Activated naive CD4-positive, alpha-beta T cell treated with anti-CD3 and anti-CD28 coated beads, Interleukin-2, amount 50 U/mL, for 72 hours (primary cell): Measurements from ENCODE around the gene SLC16A11. TPM values are rescaled to one million over a fixed set of nuclear protein-coding genes. Genes with fewer than 3 reads are reported as not detected.
"Not testable (repeated sequence)": the region's sequence is repeated elsewhere in the genome, so short reads cannot be mapped to it uniquely, and the experiment has no call there.

ENCODE experiments used
- ATAC-seq, 2 donors: fragments of 150-1000 bp; cut with Tn5 transposase; 2 replicates each; pipeline ENCODE4 v1.10.0; 2021; ENCODE audit warnings: mild to moderate bottlenecking in 2 of 2, moderate library complexity in 2 of 2
- DNase-seq, 2 donors: peaks; one replicate each; pipeline ENCODE4 v3.0.0; 2021 to 2022; ENCODE audit warnings: low spot score in 2 of 2
- H3K27ac Mint-ChIP-seq, 2 donors: one replicate each; pipeline ENCODE4 v1.8.0; 2022; ENCODE audit warnings: mild to moderate bottlenecking in 2 of 2, mixed read lengths in 2 of 2
- H3K36me3 Mint-ChIP-seq, 2 donors: one replicate each; pipeline ENCODE4 v1.8.0; 2022; ENCODE audit warnings: mixed read lengths in 2 of 2
- H3K9me3 Mint-ChIP-seq, 2 donors: one replicate each; pipeline ENCODE4 v1.8.0; 2022; ENCODE audit warnings: mixed read lengths in 2 of 2
- total RNA-seq, 2 donors: library from RNA; stranded (reverse); gene quantifications; one replicate each; pipeline ENCODE4 v1.2.3, GENCODE V29; 2022

SLC16A11 gene
- total RNA-seq: 1 to 10 TPM in 1 of 2 donors, under 1 TPM in 1; 0.30 to 1.1 TPM

GRCh38 chr17:7043497-7044198 lies at the start of gene SLC16A11:
TSS of gene SLC16A11 (minus strand) at chr17:7044092. CDS start at chr17:7043513, 579 bp downstream.
- ATAC-seq (peak in 1 of 2 donors; percentile 5), DNase-seq (no peak)
- H3K36me3 Mint-ChIP-seq: no peaks in the 10 kb centered on the region
- peak within 1 kb of the TSS in 1 of 2 donors; percentile 72 for H3K27ac Mint-ChIP-seq
- H3K9me3 Mint-ChIP-seq: no peaks in the 10 kb centered on the region

DNA sequence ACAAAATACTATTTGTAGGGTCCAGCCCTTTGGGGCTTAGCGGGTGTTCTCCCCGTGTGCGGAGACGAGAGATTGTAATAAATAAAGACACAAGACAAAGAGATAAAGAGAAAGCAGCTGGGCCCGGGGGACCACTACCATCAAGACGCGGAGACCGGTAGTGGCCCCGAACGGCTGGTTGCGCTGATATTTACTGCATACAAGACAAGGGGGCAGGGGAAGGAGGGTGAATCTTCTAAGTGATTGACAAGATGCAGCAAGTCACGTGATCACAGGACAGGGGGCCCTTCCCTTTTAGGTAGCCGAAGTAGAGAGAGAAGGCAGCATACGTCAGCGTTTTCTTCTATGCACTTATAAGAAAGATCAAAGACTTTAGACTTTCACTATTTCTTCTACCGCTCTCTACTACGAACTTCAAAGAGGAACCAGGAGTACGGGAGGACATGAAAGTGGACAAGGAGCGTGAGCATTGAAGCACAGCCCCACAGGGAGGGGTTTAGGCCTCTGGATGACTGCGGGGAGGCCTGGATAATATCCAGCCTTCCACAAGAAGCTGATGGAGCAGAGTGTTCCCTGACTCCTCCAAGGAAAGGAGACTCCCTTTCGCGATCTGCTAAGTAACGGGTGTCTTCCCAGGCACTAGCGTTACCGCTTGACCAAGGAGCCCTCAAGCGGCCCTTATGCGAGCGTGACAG lies 47.6 kb upstream of the SLC16A11 start:
- H3K27ac Mint-ChIP-seq, DNase-seq, H3K36me3 Mint-ChIP-seq: not testable (repeated sequence)

GRCh38 chr17:7089570-7089969 lies 45.7 kb upstream of the SLC16A11 start:
- not testable (repeated sequence) for ATAC-seq, H3K27ac Mint-ChIP-seq, H3K36me3 Mint-ChIP-seq, H3K9me3 Mint-ChIP-seq, DNase-seq

More for the DNA sequence above, 47.6 kb upstream of the SLC16A11 start:
- not testable (repeated sequence) for ATAC-seq, H3K9me3 Mint-ChIP-seq

DNA sequence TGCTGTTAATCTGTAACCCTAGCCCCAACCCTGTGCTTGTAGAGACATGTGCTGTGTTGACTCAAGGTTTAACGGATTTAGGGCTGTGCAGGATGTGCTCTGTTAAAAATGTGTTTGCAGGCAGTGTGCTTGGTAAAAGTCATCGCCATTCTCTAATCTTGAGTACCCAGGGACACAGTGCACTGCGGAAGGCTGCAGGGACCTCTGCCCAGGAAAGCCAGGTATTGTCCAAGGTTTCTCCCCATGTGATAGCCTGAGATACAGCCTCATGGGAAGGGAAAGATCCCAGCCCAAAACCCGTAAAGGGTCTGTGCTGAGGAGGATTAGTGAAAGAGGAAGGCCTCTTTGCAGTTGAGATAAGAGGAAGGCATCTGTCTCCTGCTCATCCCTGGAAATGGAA lies 44.5 kb upstream of the SLC16A11 start:
- not testable (repeated sequence) for ATAC-seq, H3K27ac Mint-ChIP-seq, DNase-seq, H3K9me3 Mint-ChIP-seq, H3K36me3 Mint-ChIP-seq

DNA sequence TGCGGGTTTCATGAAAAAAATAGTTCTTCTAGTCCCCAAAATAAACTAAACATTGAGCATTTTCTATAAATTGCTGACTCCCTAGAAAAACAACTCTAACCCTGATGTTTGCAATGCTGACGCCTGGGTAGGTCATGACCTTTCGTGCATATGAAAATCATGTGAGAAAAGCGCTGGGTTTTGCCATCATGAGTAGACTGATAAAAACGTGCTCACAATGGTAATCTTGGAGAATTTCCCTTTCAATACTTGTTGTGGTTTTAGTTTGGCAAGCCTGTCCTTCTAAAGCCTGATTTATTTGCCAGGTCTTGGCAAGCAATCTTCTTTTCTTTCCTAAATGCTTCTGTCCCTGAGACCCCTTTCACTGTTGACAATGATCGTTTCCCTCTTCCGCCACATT lies 40.2 kb upstream of the SLC16A11 start:
- no peak for DNase-seq
- Mint-ChIP-seq H3K27ac (no peak overlapping the region), H3K9me3 (no peaks in the 10 kb centered on the region), H3K36me3 (no peaks in the 10 kb centered on the region)
- ATAC-seq: no peak

DNA sequence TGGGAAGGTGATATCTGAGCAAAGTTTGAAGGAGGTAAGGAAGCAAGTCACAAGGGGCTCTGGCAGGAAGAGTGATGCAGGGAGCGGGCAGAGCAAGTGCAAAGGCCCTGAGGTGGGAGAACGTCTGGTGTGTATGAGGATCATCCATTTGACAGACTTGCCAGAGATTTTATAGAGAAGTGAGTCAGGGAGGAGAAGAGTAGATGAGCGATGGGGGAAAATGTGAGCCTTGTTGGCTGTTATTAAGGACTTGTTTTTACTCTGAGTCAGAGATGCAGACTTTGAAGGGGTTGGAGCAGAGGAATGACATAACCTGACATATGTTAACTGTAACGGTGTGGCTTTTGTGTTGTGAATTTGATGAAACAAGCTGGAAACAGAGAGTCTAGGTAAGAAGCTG lies 39.7 kb upstream of the SLC16A11 start:
- DNase-seq (no peak), ATAC-seq (no peak)
- H3K9me3 Mint-ChIP-seq: no peaks in the 10 kb centered on the region
- no peaks in the 10 kb centered on the region for H3K36me3 Mint-ChIP-seq
- H3K27ac Mint-ChIP-seq: no peak overlapping the region

DNA sequence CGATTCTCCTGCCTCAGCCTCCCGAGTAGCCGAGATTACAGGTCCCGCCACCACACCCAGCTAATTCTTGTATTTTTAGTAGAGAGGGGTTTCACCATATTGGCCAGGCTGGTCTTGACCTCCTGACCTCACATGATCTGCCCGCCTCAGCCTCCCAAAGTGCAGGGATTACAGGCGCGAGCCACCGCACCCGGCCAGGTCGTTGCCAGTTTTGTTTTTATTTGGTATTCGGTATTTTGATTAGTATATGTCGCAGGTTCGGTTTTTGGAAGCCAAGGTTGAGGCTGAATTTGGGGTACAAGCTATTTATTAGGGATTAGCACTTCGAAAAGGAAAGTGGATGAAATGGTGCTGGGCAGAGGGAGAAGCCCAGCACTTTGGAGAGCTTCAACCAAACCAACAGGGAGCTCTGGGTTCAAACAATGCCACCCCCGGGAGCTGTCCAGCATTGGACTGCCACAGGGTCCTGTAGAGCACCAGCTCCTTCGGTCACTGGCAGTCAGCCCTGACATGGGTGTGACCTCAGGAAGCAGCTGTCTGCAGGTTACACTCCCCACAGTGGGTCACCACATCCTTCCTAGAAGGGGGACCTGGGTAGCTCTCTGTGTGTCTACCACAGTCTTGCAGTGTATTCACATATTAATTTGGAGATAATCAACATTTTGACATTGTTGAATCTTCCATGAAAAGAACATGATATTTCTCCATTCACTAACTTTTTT lies 37.6 kb upstream of the SLC16A11 start:
- Mint-ChIP-seq H3K27ac (no peak overlapping the region), H3K9me3 (no peaks in the 10 kb centered on the region), H3K36me3 (no peaks in the 10 kb centered on the region)
- DNase-seq (no peak), ATAC-seq (peak in 1 of 2 donors; percentile 53)

DNA sequence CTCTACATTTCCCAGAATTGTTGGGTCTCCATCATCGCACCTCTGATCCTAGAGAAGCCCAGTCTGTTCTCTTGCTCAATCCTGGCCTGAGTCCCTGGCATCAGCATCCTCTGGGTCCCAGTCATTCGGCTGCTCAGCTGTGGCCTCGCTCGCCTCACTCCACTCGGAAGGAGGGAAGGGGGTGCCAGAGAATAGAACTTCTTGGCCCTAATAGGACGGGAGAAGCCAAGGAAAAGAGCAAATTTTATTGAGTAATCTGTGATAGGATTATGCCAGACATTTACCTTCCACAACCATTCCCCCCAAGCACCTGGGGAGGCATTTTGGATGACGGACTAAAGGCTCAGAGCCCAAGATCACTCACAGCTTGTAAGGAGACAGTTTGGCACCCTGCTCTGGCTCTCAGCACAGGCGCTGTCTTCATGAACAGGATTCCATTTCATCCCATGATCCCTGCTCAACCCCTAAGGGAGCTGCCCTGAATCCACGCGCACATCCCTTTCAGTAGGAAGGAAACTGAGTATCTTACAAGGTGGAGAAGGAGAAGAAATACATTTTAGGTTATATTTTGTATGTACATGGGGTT lies 36.7 kb upstream of the SLC16A11 start:
- no peaks in the 10 kb centered on the region for H3K9me3 Mint-ChIP-seq
- ATAC-seq (no peak), DNase-seq (no peak)
- H3K27ac Mint-ChIP-seq: peak overlapping the region in 1 of 2 donors; percentile 75
- H3K36me3 Mint-ChIP-seq: no peaks in the 10 kb centered on the region

- peak within 1 kb of the TSS in 1 of 2 donors; percentile 75 for H3K27ac Mint-ChIP-seq
- DNase-seq (no peak), ATAC-seq (no peak)
- no peaks in the 10 kb centered on the region for H3K36me3 Mint-ChIP-seq
- H3K9me3 Mint-ChIP-seq: no peaks in the 10 kb centered on the region
These were observed 35.9 kb upstream of the SLC16A11 start, which contains the start of gene CLEC10A for GRCh38 chr17:7079581-7080455. TSS of gene CLEC10A (minus strand) at chr17:7080251. CDS start at chr17:7078812, 1,439 bp downstream.

DNA sequence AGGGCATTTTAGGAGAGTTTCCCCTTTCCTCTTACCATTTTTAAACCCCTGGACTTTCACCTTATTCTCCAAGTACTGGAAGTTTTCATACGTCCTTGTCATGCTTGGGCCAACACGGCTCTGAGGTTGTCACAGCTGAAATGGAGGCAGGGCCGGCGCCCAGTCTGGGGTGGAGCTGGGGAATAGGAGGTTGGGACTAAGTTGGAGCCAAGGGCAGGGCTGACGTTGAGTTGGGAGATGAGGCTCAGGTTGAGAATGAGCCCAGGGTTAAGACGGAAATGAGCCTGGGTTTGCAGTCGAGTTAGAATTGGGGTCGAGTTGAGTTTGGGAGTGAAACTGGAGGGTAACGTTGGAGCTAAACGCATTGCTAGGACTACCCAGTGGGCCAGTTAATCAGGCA lies 34.8 kb upstream of the SLC16A11 start:
- no peaks in the 10 kb centered on the region for H3K36me3 Mint-ChIP-seq
- H3K27ac Mint-ChIP-seq: no peak overlapping the region
- no peaks in the 10 kb centered on the region for H3K9me3 Mint-ChIP-seq
- ATAC-seq (no peak), DNase-seq (no peak)

- no peak for ATAC-seq
- DNase-seq: no peak
- no peaks in the 10 kb centered on the region for H3K9me3 Mint-ChIP-seq
- no peak overlapping the region for H3K27ac Mint-ChIP-seq
- H3K36me3 Mint-ChIP-seq: no peaks in the 10 kb centered on the region
These were observed 34.1 kb upstream of the SLC16A11 start for GRCh38 chr17:7077911-7078546.

DNA sequence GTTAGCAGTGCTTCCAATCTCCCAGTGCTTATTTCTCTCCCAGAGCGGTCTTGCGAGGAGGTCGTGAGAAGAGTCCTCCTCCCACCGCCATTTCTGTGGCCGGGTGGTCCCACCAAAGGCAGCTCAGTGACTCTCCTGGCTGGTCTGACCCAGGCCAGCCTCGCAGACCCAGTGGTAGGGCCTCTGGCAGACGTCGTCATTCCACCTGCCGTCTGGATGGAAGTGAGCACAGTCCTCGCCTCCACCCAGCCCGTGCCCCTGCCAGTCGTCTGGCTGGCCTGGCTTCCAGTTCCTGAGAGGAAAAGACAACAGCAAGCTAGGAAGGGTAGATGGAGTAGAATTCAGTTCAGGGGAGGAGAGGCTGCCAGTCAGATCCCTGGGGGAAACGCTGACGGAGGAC lies 31.0 kb upstream of the SLC16A11 start:
- Mint-ChIP-seq H3K9me3 (no peaks in the 10 kb centered on the region), H3K27ac (no peak overlapping the region), H3K36me3 (no peaks in the 10 kb centered on the region)
- DNase-seq: no peak
- no peak for ATAC-seq

GRCh38 chr17:7072406-7072805 lies 28.5 kb upstream of the SLC16A11 start:
- no peak for DNase-seq
- Mint-ChIP-seq H3K27ac (no peak overlapping the region), H3K36me3 (peaks cover 0 to 12% of the 10 kb centered on the region in 2 donors), H3K9me3 (peaks cover 9 to 14% of the 10 kb centered on the region in 2 donors)
- no peak for ATAC-seq

GRCh38 chr17:7070712-7071111 lies 26.8 kb upstream of the SLC16A11 start:
- ATAC-seq: no peak
- Mint-ChIP-seq H3K27ac (no peak overlapping the region), H3K36me3 (peaks cover 0 to 12% of the 10 kb centered on the region in 2 donors), H3K9me3 (peaks cover 9 to 14% of the 10 kb centered on the region in 2 donors)
- DNase-seq: no peak

DNA sequence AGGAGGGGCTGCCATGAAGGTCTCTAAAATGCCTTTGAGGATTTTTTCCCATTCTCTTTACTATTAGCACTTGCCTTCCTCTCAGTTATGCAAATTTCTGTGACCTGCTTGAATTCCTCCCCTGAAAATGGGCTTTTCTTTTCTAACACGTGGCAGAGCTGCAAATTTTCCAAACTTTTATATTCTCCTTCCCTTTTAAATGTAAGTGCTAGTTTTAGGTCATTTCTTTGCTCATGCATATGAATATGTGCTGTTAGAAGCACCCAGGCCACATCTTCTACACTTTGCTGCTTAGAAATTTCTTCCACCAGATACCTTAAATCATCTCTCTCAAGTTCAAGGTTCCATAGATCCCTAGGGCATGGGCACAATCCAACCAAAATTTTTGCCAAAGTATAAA lies 24.4 kb upstream of the SLC16A11 start:
- DNase-seq: no peak
- ATAC-seq: no peak
- Mint-ChIP-seq H3K27ac (no peak overlapping the region), H3K9me3 (peaks cover 9 to 14% of the 10 kb centered on the region in 2 donors), H3K36me3 (peaks cover 0 to 12% of the 10 kb centered on the region in 2 donors)
